Activated CD4-positive, alpha-beta T cell treated with anti-CD3 and anti-CD28 coated beads, Interleukin-10, Interleukin-2, amounts not matched to agents 100 ng/mL and 50 ng/mL, durations not matched to agents 16 hours and 8 hours (primary cell): ENCODE measurements around the gene SLC48A1.
"Not testable (repeated sequence)": the region's sequence is repeated elsewhere in the genome, so short reads cannot be mapped to it uniquely, and the experiment has no call there.

Experiments used
- DNase-seq: peaks from one replicate; pipeline ENCODE4 v3.0.0-alpha.2; 2020

SLC48A1 gene

DNA sequence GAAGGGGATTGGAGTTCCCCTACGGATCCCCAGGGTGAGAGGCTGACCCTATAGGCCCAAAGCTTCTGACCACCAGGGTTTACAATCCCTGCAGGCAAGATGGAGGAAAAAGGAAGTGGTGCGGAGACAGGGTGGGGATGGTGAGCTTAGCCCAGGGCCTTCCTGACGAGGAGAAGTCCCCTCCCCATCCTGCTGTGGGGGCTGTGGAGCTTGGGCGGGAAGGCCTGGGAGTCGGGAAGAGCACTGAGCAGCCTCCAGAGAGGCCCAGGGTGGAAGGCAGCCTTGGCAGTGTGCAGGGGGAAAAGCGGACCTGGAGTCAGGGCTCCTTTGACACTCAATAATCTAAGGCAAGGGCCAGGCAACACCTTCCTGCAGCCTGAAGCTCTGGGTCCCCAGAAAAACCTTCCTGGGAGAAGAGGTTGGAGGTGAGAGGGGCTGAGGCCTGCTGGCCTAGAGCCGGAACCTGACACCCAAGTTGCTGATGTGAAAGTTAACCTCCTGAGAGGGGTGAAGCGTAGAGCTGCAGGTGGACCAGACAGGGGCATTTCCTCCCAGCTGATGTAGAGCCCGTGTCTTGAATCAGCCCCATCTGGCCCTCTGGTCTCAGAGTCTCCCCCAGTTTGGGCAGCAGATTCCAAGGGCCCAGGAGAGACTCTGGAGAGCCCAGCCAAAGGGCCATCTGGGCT, 40.6 kb downstream of the SLC48A1 start:
- DNase-seq = peak; percentile 60

DNA sequence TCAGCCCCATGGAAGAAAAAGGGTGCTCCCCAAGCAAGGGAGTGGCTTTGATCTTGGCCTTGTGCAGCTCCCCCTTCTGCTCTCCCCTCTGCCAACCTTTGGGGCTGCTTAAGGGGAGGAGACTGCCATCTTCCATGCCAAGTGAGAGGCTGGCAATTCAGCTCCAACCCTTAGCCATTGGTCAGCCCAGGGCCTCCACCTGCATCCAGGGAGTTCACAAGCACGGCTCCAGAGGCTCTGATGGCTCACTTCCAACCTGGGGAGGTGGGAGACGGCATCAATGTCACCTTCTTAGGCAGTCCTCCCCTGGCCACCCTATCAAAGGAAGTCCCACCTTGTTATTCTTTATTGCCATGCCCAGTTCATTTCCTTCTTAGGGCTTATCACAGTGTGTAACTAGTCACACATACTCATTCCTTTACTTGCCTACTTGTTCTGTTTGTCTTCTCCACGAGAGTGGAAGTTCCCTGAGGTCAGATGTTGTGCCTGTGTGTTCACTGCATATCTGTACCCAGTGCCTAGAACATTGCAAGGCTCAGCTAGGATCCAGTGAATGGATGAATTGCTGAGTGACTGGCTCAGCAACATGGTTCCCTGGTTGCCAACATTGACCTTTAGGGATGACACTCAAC, 41.6 kb downstream of the SLC48A1 start:
- peak; percentile 79 for DNase-seq

GRCh38 chr12:47815447-47815846, 42.4 kb downstream of the SLC48A1 start:
- not testable (repeated sequence) for DNase-seq

- DNase-seq = no peak
These were observed 43.6 kb downstream of the SLC48A1 start for GRCh38 chr12:47816403-47817271.

DNA sequence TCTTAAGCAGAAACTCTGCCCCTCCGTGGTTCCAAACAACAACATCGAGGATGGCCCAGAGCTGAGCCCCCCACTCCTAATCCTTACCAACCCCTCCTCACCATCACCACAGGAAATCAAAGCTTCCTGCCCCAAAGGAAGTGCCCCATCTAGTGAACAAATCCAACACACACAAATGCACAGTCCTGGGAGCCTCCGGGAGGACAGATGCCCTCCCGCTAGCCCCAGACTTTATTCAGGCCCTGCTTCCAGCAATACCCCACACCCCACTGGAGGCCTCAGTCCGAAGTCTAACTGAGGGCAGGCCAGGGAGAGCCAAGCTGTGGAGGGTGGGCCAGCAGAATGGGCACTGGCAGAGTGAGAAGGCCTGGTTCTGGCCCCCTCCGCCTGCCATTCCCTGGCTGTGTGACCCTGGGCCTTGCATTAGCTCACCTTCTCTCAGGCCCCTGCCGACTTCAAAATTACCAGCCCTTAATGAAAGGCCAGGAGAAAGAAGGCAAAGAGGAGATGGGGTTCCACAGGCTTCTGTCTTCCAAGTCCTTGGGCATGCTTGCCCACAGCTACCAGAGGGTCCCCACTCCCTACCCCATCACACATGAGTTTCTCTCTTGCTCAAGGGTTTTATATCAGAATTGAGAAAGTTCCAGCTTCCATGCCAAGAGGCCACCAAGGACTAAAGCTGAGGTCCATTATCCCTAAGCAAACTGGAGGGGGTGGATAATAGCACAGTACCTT, 44.4 kb downstream of the SLC48A1 start:
- DNase-seq = peak; percentile 51

GRCh38 chr12:47818007-47818376, 45.0 kb downstream of the SLC48A1 start:
- DNase-seq = no peak

- DNase-seq = peak; percentile 58
These were observed 45.6 kb downstream of the SLC48A1 start for GRCh38 chr12:47818467-47819137.

DNA sequence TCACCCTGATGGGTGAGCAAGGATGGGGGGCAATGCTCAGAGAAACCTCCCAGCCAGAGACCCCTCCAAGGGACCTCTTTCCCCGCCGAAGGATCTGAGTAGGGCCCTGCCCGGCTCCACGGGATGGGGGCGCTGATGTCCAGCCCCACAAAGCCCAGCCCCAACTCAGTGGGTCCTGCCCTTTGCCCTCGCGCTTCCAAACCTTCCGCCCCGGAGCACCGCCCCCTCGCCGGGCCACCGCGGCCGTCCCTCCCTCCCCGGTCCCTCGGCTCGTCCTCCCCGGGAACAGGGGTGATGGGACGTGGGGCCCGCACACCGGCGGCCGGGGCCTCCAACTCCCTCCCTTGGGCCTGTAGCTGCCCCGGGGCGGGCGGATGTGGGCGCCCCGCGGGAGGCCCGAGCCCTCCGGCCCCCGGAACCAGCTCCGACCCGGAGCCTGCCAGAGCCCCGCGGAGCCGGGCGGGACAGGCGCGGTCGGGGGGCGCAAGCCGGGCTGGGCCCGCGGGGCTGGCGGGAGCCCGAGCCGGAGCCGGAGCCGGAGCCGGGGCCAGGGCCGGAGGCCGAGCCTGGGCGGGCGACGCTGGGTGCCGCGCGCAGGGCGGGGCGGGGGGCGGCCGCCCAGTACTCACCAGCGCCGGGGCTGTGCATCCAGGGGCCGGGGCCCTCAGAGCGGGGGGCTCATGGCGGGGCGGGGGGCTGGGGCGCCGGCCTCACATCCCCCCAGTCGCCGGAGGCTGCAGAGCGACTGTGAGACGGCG, 46.3 kb downstream of the SLC48A1 start:
- peak; percentile 73 for DNase-seq

GRCh38 chr12:47819896-47820630, 47.0 kb downstream of the SLC48A1 start, which contains the start of gene HDAC7:
Gene HDAC7, minus strand, starts transcription at chr12:47819903. Its CDS starts 118 bp downstream, at chr12:47819785.
- peak; percentile 87 for DNase-seq

- no peak for DNase-seq
These were observed 47.8 kb downstream of the SLC48A1 start for GRCh38 chr12:47820631-47821345.

DNA sequence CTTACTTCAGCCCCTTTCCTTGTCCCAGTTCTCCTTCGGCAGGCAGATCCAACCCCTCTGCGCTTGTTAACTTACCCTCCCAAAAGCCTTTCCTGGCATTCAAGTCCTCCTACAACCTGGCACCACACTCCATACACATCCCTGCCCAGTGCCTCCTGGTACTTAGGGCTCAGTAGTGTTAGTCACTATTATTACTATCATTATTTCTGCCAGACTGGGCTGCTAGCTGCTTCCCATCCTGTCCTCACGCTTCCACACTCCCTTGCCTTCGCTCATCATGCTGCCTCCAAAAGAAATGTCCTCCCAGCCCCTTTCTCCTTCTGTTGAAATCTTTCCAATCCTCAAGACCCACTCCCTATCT, 48.3 kb downstream of the SLC48A1 start:
- no peak for DNase-seq

GRCh38 chr12:47822401-47822800, 49.4 kb downstream of the SLC48A1 start:
- DNase-seq = no peak

GRCh38 chr12:47822863-47823262, 49.8 kb downstream of the SLC48A1 start:
- no peak for DNase-seq

DNA sequence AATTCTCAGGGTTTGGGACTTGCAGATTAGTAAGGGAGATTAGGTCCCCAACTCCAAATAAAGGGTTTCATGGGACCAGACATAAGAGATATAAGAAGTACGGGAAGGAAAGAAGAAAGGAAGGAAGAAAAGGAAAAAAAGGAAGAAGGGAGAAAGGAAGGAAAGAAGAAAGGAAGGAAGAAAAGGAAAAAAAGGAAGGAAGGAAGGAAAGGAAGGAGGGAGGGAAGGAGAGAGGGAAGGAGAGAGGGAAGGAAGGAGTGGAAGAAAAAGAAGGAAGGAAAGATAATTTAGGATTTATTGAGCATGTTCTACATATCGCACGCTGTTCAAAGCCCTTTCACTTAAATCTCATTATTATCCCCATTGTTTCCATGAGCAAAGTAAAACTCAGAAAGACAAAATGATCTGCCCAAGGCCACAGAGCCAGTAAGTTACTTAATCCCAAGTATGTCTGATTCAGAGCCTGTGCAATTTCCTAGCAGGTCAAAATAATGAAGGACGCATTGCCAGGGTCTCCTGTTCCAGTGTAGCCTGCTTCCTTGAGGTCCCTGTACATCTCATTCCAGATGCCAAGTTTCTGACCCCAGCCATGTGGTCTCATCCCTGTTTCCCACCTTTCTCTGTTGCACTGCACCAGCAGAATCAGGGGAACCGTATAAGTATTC, 50.5 kb downstream of the SLC48A1 start:
- no peak for DNase-seq

DNA sequence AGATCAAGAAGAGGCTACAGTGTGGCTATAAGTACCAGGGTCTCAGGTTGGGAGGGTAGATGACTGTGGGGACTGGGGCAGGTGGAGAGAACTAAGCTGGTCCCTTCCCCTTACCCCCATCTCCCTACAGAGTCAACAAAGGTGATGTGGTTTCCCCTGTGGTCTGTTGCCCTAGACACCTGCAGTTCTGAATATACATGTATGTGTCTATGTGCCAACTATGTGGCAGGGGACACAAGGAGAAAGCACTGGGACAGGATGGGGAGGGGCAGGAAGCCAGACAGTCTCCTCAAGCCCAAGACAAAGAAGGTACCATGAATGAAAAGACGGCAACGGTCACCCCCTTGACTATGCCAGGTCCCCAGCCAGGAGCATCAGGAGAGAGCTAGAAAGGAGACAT, 51.2 kb downstream of the SLC48A1 start:
- DNase-seq = peak; percentile 40

GRCh38 chr12:47824635-47825034, 51.6 kb downstream of the SLC48A1 start:
- DNase-seq = no peak

GRCh38 chr12:47825173-47825639, 52.2 kb downstream of the SLC48A1 start:
- DNase-seq = no peak

- DNase-seq = peak; percentile 42
These were observed 55.3 kb downstream of the SLC48A1 start for GRCh38 chr12:47828008-47828975.
